Epithelial cell of proximal tubule (primary cell): Measurements from ENCODE around the gene IFI30. TPM values are rescaled to one million over a fixed set of nuclear protein-coding genes. Genes with fewer than 3 reads are reported as not detected.

ENCODE experiments used
- DNase-seq: peaks from one replicate; pipeline ENCODE4 v3.0.0-alpha.2; 2011; ENCODE audit warnings: low read depth
- H3K4me3 ChIP-seq: 2 replicates; pipeline ENCODE4 v1.5.1; 2011; ENCODE audit warnings: low read depth, mild to moderate bottlenecking, low read length
- CTCF ChIP-seq: conservative IDR thresholded peaks from 2 replicates; pipeline ENCODE4 v1.5.1; 2012; ENCODE audit warnings: low read depth, mild to moderate bottlenecking, low read length
- total RNA-seq: library from RNA; depleted of rRNA; stranded (reverse); fragments of >200 nt; gene quantifications from 2 replicates; pipeline ENCODE4 v1.2.3, GENCODE V29; 2015

Gene IFI30
- total RNA-seq, result 10.1 and 11.3 TPM in 2 replicates

- DNase-seq, result no peak
- H3K4me3 ChIP-seq, result peak within 1 kb of the TSS; percentile 74
- TF ChIP-seq CTCF, result no peak
Measured at GRCh38 chr19:18173572-18174288, at the start of gene IFI30. Gene IFI30 (plus strand): TSS chr19:18173813. CDS start chr19:18173842, 29 bp downstream.

GRCh38 chr19:18123819-18124218 is 49.8 kb upstream of the IFI30 start:
- TF ChIP-seq CTCF, result no peak
- no peak overlapping the region for H3K4me3 ChIP-seq
- DNase-seq, result no peak

- TF ChIP-seq CTCF, result no peak
- H3K4me3 ChIP-seq, result no peak overlapping the region
- no peak for DNase-seq
Measured at GRCh38 chr19:18126097-18126496, 47.5 kb upstream of the IFI30 start.

GRCh38 chr19:18128044-18128443 is 45.6 kb upstream of the IFI30 start:
- no peak overlapping the region for H3K4me3 ChIP-seq
- DNase-seq, result no peak
- TF ChIP-seq CTCF, result no peak

- H3K4me3 ChIP-seq, result no peak overlapping the region
- TF ChIP-seq CTCF, result no peak
- DNase-seq, result no peak
Measured at GRCh38 chr19:18128805-18129204, 44.8 kb upstream of the IFI30 start.

GRCh38 chr19:18130523-18131242 is 42.9 kb upstream of the IFI30 start:
- no peak for TF ChIP-seq CTCF
- DNase-seq, result no peak
- H3K4me3 ChIP-seq, result no peak overlapping the region
